ENCODE measurements around the gene PNPLA3. TPM values are rescaled to one million over a fixed set of nuclear protein-coding genes. Genes with fewer than 3 reads are reported as not detected.

PNPLA3 gene
- total RNA-seq, 1 experiment from 2014 or later, result 17.5 TPM

DNA sequence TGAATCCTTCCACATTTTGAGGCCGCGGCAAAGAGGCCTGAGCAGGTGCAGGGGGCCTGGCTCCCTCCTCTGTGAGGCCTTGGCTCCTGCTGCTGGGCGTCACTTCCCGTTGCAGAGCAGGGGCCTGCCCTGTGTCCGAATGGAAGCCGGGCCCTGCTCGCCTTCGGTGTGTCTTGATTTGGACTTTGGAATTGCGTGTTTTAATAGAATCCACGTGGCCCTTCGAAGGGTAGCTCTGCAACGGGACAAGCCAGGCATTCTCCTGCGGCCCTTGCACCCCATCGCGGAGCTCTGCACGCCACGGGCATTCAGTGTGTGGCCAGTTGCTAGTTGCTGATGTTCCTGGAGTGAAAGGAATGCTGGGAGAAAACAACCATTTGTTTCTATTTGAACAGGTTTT, 57.4 kb downstream of the PNPLA3 start:
- no peak for DNase-seq
- TF ChIP-seq CTCF (conservative IDR thresholded peaks at IDR 0.05), result no peak
- no peaks in the 10 kb centered on the region for H4K20me1 ChIP-seq (ENCODE audit: control insufficient read depth, insufficient read depth, insufficient read length)
- H4K91ac ChIP-seq (ENCODE audit: insufficient read length, low read depth, low read length), result no peak overlapping the region
- no peak overlapping the region; the same call in 1 of the 2 replicates for H2BK15ac ChIP-seq (ENCODE audit: low read depth, low read length)
- no peak overlapping the region for H4K8ac ChIP-seq (replicated peaks; ENCODE audit: insufficient read length, low read depth, low read length)
- no peak overlapping the region for H2BK5ac ChIP-seq (ENCODE audit: insufficient read length, low read length)
- H3K79me1 ChIP-seq (ENCODE audit: insufficient read depth, low read depth, low read length, poor library complexity, severe bottlenecking), result no peaks in the 10 kb centered on the region
- H3K79me2 ChIP-seq (ENCODE audit: insufficient read depth, low read length), result no peaks in the 10 kb centered on the region
- no peak overlapping the region for H2BK12ac ChIP-seq (ENCODE audit: insufficient read length, low read depth, low read length)
- H3K9me3 ChIP-seq (ENCODE audit: control insufficient read depth, low read depth, low read length), result no peaks in the 10 kb centered on the region
- H3K4me2 ChIP-seq (ENCODE audit: insufficient read depth, insufficient read length, low read length), result no peak overlapping the region
- H3K4ac ChIP-seq (ENCODE audit: low read depth, low read length), result no peak overlapping the region
- no peak overlapping the region for H3K27ac ChIP-seq (ENCODE audit: insufficient read length, low read depth, low read length)
- no peak overlapping the region for H2BK120ac ChIP-seq (ENCODE audit: low read depth, low read length, poor library complexity, severe bottlenecking)
- no peak overlapping the region for H4K5ac ChIP-seq (ENCODE audit: insufficient read length, low read depth, low read length)
- no peak overlapping the region for H3K23ac ChIP-seq (ENCODE audit: insufficient read length, low read depth, low read length)
- no peak overlapping the region for H3K4me3 Mint-ChIP-seq
- no peak overlapping the region for H2AK5ac ChIP-seq (ENCODE audit: insufficient read length, low read length)
- peaks cover 34 to 75% (median 58%) of the 10 kb centered on the region in 3 experiments; a peak in 6 of 7 replicates for H3K36me3 Mint-ChIP-seq (ENCODE audit: insufficient read depth in 1 of 3, low read depth in 3 of 3)
- H2AFZ ChIP-seq (ENCODE audit: low read length), result no peak overlapping the region
- no peaks in the 10 kb centered on the region for H3K4me1 Mint-ChIP-seq
- H3K27ac Mint-ChIP-seq, result no peak overlapping the region
- H3K56ac ChIP-seq (ENCODE audit: insufficient read length, low read depth, low read length), result no peak overlapping the region
- no peak overlapping the region for H3T11ph ChIP-seq (ENCODE audit: low read length)
- no peaks in the 10 kb centered on the region for H3K27me3 ChIP-seq (ENCODE audit: insufficient read depth, low read length)
- no peaks in the 10 kb centered on the region for H3K27me3 Mint-ChIP-seq (ENCODE audit: low read depth)
- no peak overlapping the region for H3K18ac ChIP-seq (ENCODE audit: insufficient read length, low read depth, low read length)
- H2BK20ac ChIP-seq (ENCODE audit: low read depth, low read length, poor library complexity, severe bottlenecking), result no peak overlapping the region
- no peaks in the 10 kb centered on the region for H3K23me2 ChIP-seq (ENCODE audit: insufficient read length, low read depth, low read length, poor library complexity, severe bottlenecking)
- H3K4me1 ChIP-seq (ENCODE audit: insufficient read depth, low read length), result no peaks in the 10 kb centered on the region
- H3K9me3 Mint-ChIP-seq, result no peaks in the 10 kb centered on the region; a peak in 1 of 5 replicates
- no peak overlapping the region for H3K9ac ChIP-seq (ENCODE audit: extremely low read depth, insufficient read length, low read length)
- no peak overlapping the region for H3K14ac ChIP-seq (ENCODE audit: insufficient read depth, low read length)
- no CpG with 5 or more reads among the region's 17 CpGs for WGBS (ENCODE audit: extremely low coverage, insufficient read length, low lambda C conversion rate)
